Trophoblast cell (in vitro differentiated cells and primary cell): Measurements from ENCODE around the gene SUN1.

Source experiments
- DNase-seq, 2 donors: peaks; one replicate each; pipeline ENCODE4 v3.0.0-alpha.2; 2016
- H2AFZ ChIP-seq: 2 replicates; pipeline ENCODE4 v1.6.1; 2013; ENCODE audit warnings: low read length, moderate library complexity, mild to moderate bottlenecking; ENCODE audit not compliant: insufficient read depth, poor library complexity
- H2AK5ac ChIP-seq: 2 replicates; pipeline ENCODE4 v1.6.1; 2013; ENCODE audit warnings: mild to moderate bottlenecking, low read length
- H2BK120ac ChIP-seq: 2 replicates; pipeline ENCODE4 v1.6.1; 2013; ENCODE audit warnings: low read length, mild to moderate bottlenecking, moderate library complexity; ENCODE audit not compliant: insufficient read depth, poor library complexity
- H2BK12ac ChIP-seq: 2 replicates; pipeline ENCODE4 v1.6.1; 2013; ENCODE audit warnings: mild to moderate bottlenecking, low read length, moderate library complexity
- H2BK5ac ChIP-seq: 2 replicates; pipeline ENCODE4 v1.6.1; 2013; ENCODE audit warnings: low read length, low read depth, moderate library complexity, mild to moderate bottlenecking; ENCODE audit not compliant: poor library complexity
- H3K14ac ChIP-seq: 2 replicates; pipeline ENCODE4 v1.6.1; 2013; ENCODE audit warnings: mild to moderate bottlenecking, low read length
- H3K18ac ChIP-seq: 2 replicates; pipeline ENCODE4 v1.6.1; 2013; ENCODE audit warnings: mild to moderate bottlenecking, low read length
- H3K23ac ChIP-seq: 2 replicates; pipeline ENCODE4 v1.6.1; 2013; ENCODE audit warnings: low read length
- H3K27ac ChIP-seq: 2 replicates; pipeline ENCODE4 v1.5.1; 2013; ENCODE audit warnings: low read depth, mild to moderate bottlenecking, inconsistent platforms, low read length, moderate library complexity
- H3K27me3 ChIP-seq: 2 replicates; pipeline ENCODE4 v1.6.1; 2013; ENCODE audit warnings: inconsistent platforms, mild to moderate bottlenecking, low read length, moderate library complexity; ENCODE audit not compliant: insufficient read depth
- H3K36me3 ChIP-seq, 2 experiments: 1 replicate in 1 of 2; 2 replicates in 1 of 2; pipeline ENCODE4 v1.6.1; 2013; ENCODE audit warnings: low read length in 2 of 2, mild to moderate bottlenecking in 2 of 2, moderate library complexity in 1 of 2; ENCODE audit not compliant: insufficient read depth in 2 of 2, control insufficient read depth in 1 of 2
- H3K4ac ChIP-seq: 2 replicates; pipeline ENCODE4 v1.6.1; 2013; ENCODE audit warnings: low read depth, mild to moderate bottlenecking, low read length, moderate library complexity
- H3K4me1 ChIP-seq, 2 experiments: 1 replicate in 1 of 2; 2 replicates in 1 of 2; pipeline ENCODE4 v1.6.1; 2013; ENCODE audit warnings: low read length in 2 of 2, mild to moderate bottlenecking in 2 of 2, moderate library complexity in 1 of 2; ENCODE audit not compliant: insufficient read depth in 2 of 2, control insufficient read depth in 1 of 2
- H3K4me2 ChIP-seq: 2 replicates; pipeline ENCODE4 v1.6.1; 2013; ENCODE audit warnings: inconsistent platforms, mild to moderate bottlenecking, low read length, moderate library complexity
- H3K4me3 ChIP-seq: 2 replicates; pipeline ENCODE4 v1.5.1; 2013; ENCODE audit warnings: mild to moderate bottlenecking, low read depth, low read length, inconsistent platforms
- H3K79me1 ChIP-seq: one replicate; pipeline ENCODE4 v1.6.1; 2013; ENCODE audit warnings: low read length
- H3K79me2 ChIP-seq: 2 replicates; pipeline ENCODE4 v1.6.1; 2013; ENCODE audit warnings: low read length, mild to moderate bottlenecking; ENCODE audit not compliant: control insufficient read depth, insufficient read depth, poor library complexity
- H3K9ac ChIP-seq: 2 replicates; pipeline ENCODE4 v1.6.1; 2013; ENCODE audit warnings: mild to moderate bottlenecking, low read length
- H3K9me3 ChIP-seq: 2 replicates; pipeline ENCODE4 v1.6.1; 2013; ENCODE audit warnings: low read depth, mild to moderate bottlenecking, control low read depth, inconsistent platforms, low read length; ENCODE audit not compliant: insufficient read depth
- H4K12ac ChIP-seq: 2 replicates; pipeline ENCODE4 v1.6.1; 2013; ENCODE audit warnings: low read depth, mild to moderate bottlenecking, low read length, moderate library complexity
- H4K8ac ChIP-seq: 2 replicates; pipeline ENCODE4 v1.6.1; 2013; ENCODE audit warnings: low read depth, mild to moderate bottlenecking, low read length, moderate library complexity
- H4K91ac ChIP-seq: one replicate; pipeline ENCODE4 v1.6.1; 2013; ENCODE audit warnings: low read depth, mild to moderate bottlenecking, low read length, moderate library complexity
- WGBS: extraction: QIAGEN DNeasy Blood & Tissue Kit; methylation state at CpG from one replicate; pipeline ENCODE4 v1.1.7; 2013; ENCODE audit warnings: missing lambda C conversion rate; ENCODE audit not compliant: insufficient read length, insufficient coverage; ENCODE audit errors: extremely low coverage; 5-methylcytosine and 5-hydroxymethylcytosine counted together

The SUN1 gene

GRCh38 chr7:884191-885003, 52.1 kb downstream of the SUN1 start:
- no peak overlapping the region for H2BK5ac ChIP-seq
- H2AFZ ChIP-seq = no peak overlapping the region
- H3K9ac ChIP-seq = no peak overlapping the region
- H2BK120ac ChIP-seq = no peak overlapping the region
- H2AK5ac ChIP-seq = no peak overlapping the region
- no peak overlapping the region for H3K18ac ChIP-seq
- peaks cover 46 to 50% of the 10 kb centered on the region in 2 experiments for H3K36me3 ChIP-seq
- H3K79me1 ChIP-seq = no peaks in the 10 kb centered on the region
- H4K8ac ChIP-seq = no peak overlapping the region
- no peak overlapping the region for H3K4me3 ChIP-seq
- H4K12ac ChIP-seq = peak overlapping the region; percentile 16
- H3K9me3 ChIP-seq = no peaks in the 10 kb centered on the region
- DNase-seq = no peak
- peak overlapping the region; percentile 90 for H3K4ac ChIP-seq
- no peak overlapping the region for H3K27ac ChIP-seq
- no peak overlapping the region for H3K14ac ChIP-seq
- H3K27me3 ChIP-seq = no peaks in the 10 kb centered on the region
- H3K23ac ChIP-seq = no peak overlapping the region
- H2BK12ac ChIP-seq = no peak overlapping the region
- peaks cover 43% of the 10 kb centered on the region for H3K79me2 ChIP-seq
- peaks cover 7 to 14% of the 10 kb centered on the region in 2 experiments for H3K4me1 ChIP-seq
- no peak overlapping the region for H3K4me2 ChIP-seq
- no CpG with 5 or more reads among the region's 31 CpGs for WGBS
- H4K91ac ChIP-seq = no peak overlapping the region

DNA sequence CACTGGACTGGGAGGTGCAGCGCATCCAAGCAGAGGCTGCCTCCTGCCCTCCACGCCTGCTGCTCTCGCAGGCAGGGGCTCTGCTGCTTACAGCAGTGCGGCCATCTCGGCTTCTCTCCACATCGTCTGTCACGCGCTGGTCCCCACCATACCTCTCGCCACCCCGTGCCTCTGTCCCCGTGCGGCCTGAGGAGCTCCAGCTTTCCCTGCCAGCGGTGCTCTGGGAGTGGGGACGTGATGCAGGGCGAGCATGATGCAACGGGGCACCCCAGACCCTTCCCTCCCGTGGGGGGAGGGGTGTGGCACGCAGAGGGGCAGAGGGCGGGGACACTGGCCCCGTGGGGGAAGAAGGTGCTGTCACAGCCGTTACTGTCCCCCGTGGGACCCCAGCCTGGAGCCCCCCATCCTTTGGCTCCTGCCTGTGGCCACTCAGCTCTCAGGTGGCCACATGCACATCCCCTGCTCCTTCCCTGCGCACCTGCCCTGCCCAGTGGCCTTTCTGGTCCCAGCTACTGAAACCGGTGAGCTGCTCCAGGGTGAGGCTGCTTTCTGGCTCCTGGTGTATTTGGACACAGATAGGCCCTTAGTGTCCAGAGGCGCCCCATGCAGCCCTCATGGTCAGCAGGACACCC, 53.1 kb downstream of the SUN1 start:
- Histone ChIP-seq H3K18ac (no peak overlapping the region), H3K79me2 (peaks cover 40% of the 10 kb centered on the region), H3K4me1 (peaks cover 7 to 14% of the 10 kb centered on the region in 2 experiments), H2BK120ac (no peak overlapping the region), H3K36me3 (peaks cover 49 to 51% of the 10 kb centered on the region in 2 experiments), H2AK5ac (no peak overlapping the region), H3K27me3 (no peaks in the 10 kb centered on the region), H3K4ac (peak overlapping the region; percentile 94), H3K9me3 (no peaks in the 10 kb centered on the region), H4K91ac (no peak overlapping the region), H2BK5ac (no peak overlapping the region), H4K12ac (no peak overlapping the region), H3K23ac (no peak overlapping the region), H3K4me3 (no peak overlapping the region), H3K14ac (no peak overlapping the region), H2BK12ac (no peak overlapping the region), H3K27ac (no peak overlapping the region), H4K8ac (no peak overlapping the region), H3K79me1 (no peaks in the 10 kb centered on the region), H3K9ac (no peak overlapping the region), H3K4me2 (no peak overlapping the region), H2AFZ (no peak overlapping the region)
- DNase-seq = no peak
- no CpG with 5 or more reads among the region's 25 CpGs for WGBS

DNA sequence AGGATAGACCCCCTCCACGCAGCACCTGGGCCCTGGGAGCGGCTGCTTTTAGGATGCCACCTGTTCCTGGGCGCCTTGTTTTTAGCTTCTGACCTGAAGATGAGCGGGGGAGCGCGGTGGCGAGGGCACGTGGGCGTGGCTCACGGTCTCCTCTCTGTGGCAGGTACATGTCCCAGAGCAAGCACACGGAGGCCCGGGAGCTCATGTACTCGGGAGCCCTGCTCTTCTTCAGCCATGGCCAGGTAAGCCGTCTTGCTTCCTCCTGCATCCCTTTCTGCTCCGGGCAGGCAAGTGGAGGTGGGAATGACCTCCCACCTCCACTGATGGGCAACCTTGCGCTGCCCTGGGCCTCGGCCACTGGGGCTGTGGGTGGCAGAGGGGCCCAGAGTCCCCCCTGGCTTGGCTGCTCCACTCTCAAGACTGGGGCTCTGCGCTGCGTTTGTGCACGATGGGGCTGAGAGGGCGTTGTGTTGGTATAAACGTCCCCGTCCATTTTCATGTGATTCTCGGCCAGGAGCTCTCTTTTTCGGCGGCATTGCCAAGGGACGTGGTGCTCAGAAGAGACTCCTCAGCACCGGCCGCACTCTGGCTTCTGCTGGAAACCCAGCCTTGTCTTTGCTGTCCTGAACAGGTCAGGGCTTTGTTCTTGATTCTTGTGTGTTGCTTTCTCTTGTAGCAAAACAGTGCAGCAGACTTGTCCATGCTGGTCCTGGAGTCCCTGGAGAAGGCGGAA, 53.8 kb downstream of the SUN1 start:
- H4K12ac ChIP-seq = no peak overlapping the region

DNA sequence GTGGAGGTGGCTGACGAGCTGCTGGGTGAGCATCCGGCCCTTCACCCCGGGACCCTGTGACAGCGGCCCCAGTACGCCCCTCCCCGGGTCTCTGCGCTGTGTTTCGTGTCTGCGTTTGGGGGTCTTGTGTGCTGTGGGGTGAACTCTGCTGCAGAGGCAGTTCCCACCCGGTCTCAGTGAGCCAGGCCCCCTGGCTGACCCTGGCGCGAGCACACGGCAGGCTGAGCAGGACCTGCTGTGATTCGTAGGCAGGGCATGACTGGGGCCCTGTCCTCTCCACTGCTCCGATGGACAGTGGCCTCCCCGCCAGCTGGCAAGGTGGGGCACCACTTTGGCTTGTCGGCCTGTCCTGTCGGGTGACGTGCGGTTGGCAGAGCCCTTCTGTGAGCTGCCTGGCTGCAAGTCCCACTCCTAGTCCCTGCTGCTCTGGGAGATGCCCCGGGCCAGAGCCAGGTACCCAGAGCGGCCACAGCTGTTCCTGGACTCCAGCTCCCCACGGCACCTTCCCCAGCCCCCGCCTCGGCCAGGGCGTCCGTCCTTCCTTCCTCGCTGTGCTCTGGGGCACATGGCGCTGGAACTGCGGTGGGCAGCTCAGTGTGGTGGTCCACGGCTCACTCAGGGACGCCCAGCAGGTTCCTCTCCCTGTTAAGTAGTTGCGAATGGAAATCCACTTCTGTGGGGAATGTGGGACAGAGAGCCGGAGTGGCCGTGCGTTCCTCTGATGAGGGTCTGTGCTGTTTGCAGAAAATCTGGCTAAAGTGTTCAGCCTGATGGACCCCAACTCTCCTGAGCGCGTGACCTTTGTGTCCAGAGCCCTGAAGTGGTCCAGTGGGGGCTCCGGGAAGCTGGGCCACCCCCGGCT, 54.6 kb downstream of the SUN1 start:
- Histone ChIP-seq H3K18ac (no peak overlapping the region), H2AK5ac (no peak overlapping the region), H4K12ac (no peak overlapping the region), H3K23ac (no peak overlapping the region), H3K79me2 (peaks cover 34% of the 10 kb centered on the region), H3K4me3 (no peak overlapping the region), H3K36me3 (peaks cover 62 to 66% of the 10 kb centered on the region in 2 experiments), H2BK12ac (no peak overlapping the region), H4K91ac (no peak overlapping the region), H2BK5ac (no peak overlapping the region), H3K4me2 (no peak overlapping the region), H3K9me3 (no peaks in the 10 kb centered on the region), H3K79me1 (no peaks in the 10 kb centered on the region), H2BK120ac (no peak overlapping the region), H3K4ac (peak overlapping the region; percentile 94), H4K8ac (no peak overlapping the region), H3K27me3 (no peaks in the 10 kb centered on the region), H3K14ac (no peak overlapping the region), H2AFZ (no peak overlapping the region), H3K27ac (no peak overlapping the region), H3K4me1 (peaks cover 7 to 14% of the 10 kb centered on the region in 2 experiments), H3K9ac (no peak overlapping the region)
- no peak for DNase-seq
- WGBS = no CpG with 5 or more reads among the region's 40 CpGs

More for the DNA sequence above, 53.8 kb downstream of the SUN1 start:
- Histone ChIP-seq H3K23ac (no peak overlapping the region), H2AFZ (no peak overlapping the region), H3K79me2 (peaks cover 37% of the 10 kb centered on the region), H3K27ac (no peak overlapping the region), H3K4me3 (no peak overlapping the region), H3K18ac (no peak overlapping the region), H3K36me3 (peaks cover 54 to 58% of the 10 kb centered on the region in 2 experiments), H3K9me3 (no peaks in the 10 kb centered on the region), H3K4ac (peak overlapping the region; percentile 94), H3K27me3 (no peaks in the 10 kb centered on the region), H2BK12ac (no peak overlapping the region), H3K4me1 (peaks cover 7 to 14% of the 10 kb centered on the region in 2 experiments), H4K91ac (no peak overlapping the region), H4K8ac (no peak overlapping the region), H2AK5ac (no peak overlapping the region), H2BK5ac (no peak overlapping the region), H3K4me2 (no peak overlapping the region), H3K9ac (no peak overlapping the region), H3K14ac (no peak overlapping the region), H2BK120ac (no peak overlapping the region), H3K79me1 (no peaks in the 10 kb centered on the region)
- no CpG with 5 or more reads among the region's 30 CpGs for WGBS
- no peak for DNase-seq
